GM21737 (cell line): ENCODE data around the gene PRKD3.

Experiments
- ATAC-seq: cut with Tn5 transposase; IDR thresholded peaks from one replicate; pipeline ENCODE4 v1.9.1; 2021; ENCODE audit warnings: mild to moderate bottlenecking, moderate library complexity; ENCODE audit not compliant: unreplicated experiment

Gene PRKD3

DNA sequence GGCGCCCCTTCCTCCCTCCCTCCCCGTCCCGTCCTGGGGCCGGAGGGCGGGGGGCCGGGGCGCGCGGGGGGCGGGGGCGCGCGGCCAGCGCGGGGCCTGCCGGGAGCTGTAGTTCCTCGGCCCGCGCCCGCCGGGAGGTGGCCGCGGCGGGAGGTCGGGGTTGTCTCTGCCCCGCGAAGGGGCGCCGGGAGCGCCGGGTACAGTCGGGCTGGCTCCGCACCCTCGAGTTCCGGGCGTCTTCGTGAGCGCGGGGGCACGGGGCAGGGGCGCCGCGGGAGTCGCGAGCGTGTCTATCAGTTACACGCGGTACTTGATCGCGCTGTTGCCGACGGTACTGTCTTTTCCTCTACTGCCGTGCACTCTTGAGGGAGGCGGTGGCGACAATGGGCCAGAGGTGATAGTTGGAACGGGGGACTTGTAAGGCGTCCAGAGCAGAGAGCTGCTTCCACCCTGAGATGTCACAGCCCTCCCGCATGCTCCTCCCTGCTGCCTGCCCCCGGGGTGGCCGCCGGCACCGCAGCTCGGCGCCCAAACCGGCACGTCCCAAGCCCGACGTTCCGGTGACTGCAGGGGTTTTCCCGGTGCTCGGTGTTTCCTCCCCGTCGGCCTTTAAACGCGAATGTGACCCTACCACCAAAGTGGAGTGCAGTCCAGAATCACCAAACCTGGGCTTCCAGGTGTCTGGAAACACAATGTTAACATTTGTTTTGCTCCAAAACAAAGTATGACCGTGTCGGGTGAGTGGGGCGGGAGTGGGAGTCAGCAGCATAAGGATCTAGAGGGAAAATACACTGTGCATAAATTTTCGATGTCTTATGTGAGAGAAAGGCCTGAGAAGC lies at the start of gene PRKD3:
TSS of gene PRKD3 (minus strand) at position 48 of the 839 bp plus-strand sequence. CDS start 8,309 bp downstream, outside the sequence.
- ATAC-seq: peak; percentile 61

DNA sequence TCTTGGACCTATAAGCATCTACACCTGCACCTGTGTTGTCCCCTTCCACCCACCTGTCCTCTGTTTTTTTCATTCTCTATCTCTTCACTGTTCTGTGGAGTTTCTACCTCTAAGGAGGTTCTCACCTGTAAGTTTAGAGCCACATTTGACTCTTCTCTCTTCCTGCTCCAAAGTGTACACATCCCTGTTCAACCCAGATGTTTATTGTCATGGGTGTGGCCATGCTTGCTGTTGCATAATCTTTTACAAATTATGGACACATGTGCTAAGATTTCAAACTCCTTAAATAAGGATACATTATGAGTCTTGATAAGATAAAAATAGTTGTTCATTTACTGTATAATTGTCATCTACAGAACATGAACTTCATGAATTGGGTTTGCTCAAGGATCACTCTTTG lies 47.4 kb upstream of the PRKD3 start:
- no peak for ATAC-seq

DNA sequence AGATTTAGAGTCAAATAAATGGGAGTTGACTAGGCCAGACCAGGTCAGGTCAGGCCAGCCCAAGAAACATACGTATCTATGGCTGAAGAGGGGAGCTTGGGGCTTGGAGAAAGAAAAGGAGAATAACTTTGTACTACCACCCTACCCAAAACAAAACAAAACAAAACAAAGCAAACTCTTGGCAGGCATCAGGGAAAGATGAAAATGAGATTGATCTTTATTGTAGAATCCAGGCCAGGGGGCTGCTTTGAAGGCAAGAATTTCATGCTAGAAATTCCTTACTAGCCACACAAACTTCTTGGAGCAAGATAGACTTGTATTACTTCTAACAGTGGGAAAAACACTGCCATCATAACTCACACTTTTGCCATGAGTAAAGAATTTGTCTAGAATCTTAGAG lies 46.0 kb upstream of the PRKD3 start:
- ATAC-seq: no peak

DNA sequence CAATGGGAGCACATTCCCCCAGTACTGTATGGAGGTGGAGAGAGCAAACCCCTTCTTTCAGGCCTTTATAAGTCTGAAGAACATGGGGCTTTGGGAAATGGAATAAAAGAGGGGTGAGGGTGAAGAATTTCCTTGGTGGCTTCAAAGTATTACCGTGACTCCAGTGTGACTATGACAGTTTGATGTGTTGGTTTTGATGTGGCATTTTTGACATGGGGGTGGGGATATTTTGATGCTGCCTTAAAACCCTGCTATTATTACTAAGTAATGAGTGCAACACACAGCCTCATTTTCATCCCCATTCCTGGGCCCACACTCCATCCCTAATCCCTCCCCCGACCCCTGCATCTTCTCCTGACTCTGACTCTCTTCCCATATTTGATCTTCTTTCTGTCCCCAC lies 43.4 kb upstream of the PRKD3 start:
- ATAC-seq: no peak

DNA sequence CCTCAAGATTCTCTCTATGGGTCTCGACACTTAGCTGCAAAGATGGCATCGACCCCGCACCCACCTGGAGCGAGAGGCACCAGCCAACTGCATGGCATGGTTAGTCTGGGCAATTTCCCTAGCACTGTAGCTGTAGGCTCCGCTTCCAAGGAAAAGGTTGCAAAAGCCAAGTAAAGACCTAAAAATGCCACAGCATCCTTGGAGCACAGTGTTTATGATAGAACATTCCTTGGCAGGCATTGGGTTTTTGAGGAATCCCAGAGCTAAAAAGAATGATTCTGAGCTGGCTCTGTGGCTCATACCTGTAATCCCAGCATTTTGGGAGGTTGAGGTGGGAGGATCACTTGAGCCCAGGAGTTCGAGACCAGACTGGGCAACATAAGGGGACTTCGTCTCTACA lies 42.7 kb upstream of the PRKD3 start:
- ATAC-seq: no peak

DNA sequence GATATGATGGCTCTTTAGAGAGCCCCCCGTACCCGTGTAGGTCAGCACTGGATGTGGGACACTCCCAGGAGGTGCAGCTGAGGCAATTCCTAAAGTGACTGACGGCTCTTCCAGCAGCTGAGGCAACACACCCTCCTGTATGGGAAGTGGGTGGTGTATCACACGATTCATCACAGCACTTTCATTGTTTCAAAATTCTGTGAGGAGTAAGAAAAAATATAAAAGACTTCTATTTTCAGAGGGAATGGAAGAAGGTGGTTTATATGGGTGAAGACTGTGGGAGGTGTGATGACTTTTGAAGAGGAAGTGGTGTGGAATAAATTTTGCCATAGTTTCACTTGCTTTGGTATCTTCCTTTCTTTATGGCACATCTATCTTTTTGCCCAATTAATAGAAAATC lies 42.1 kb upstream of the PRKD3 start:
- ATAC-seq: no peak

DNA sequence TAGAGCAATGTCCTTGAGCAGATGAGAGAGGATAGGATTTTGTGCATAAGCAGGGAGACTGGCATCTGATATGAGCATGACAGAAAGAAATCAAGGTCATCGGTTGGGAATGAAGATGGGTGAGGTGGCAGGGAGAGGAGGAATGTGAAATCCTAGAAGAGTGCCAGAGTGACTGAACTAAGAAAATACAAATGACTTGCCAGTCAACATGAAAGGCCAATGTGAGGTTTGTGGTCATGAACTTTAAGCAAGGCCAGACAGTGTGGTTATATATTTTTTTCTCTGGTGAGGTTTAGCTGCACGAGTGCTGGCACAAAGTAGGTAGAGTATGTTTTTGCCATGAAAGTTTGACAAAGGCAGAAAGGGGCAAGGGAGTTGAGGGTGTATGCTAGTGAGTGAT lies 41.0 kb upstream of the PRKD3 start:
- ATAC-seq: no peak

DNA sequence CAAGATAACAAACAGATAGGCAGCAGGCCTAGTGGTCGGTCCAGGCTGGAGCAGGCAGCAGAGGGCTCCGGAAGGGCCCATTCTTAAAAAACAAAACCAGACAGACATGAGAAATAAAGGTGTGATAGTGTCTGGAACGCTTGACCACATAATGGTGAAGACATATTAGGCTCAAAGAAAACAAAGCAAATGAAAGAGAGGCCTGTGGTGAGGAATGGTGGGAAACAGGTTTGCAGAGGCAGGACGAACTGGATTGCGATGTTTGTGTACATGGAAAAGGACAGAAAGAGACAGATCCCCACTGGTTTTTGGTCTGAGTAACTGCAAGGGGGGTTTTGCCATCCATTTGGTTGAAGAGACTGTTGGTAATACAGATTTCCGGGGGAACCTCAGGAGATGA lies 39.7 kb upstream of the PRKD3 start:
- ATAC-seq: no peak

DNA sequence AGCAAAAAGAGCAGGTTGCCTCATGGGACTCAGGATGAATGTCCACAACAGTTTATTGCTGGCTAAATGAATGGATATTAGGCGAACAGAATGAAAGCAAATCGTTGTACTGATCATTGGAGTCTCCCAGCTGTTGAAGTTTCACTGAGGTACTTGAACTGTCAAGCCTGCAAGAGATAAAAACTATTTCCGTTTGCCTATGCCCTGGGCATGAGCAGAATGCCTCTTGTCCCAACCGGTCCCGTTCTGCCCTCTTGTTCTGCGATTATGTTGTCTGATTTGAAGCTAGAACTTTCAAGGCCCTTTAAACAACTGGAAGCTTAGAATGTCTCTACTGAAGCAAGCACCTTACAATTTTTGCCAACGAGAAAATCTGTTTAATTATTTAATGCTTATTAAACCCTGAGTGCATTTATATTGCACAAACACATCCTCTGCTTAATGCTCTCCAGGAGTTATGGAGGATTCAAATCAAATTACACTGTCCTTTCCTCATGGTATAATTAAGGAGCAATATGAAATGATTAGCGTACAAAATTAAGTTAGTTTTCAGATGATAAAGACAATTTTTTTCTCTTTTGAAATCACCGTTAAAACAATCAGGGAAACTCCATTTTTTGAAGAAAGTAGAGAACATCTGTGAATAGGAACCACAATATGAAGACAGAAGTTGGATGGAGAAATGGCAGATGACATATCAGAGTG lies 37.5 kb upstream of the PRKD3 start:
- ATAC-seq: no peak

DNA sequence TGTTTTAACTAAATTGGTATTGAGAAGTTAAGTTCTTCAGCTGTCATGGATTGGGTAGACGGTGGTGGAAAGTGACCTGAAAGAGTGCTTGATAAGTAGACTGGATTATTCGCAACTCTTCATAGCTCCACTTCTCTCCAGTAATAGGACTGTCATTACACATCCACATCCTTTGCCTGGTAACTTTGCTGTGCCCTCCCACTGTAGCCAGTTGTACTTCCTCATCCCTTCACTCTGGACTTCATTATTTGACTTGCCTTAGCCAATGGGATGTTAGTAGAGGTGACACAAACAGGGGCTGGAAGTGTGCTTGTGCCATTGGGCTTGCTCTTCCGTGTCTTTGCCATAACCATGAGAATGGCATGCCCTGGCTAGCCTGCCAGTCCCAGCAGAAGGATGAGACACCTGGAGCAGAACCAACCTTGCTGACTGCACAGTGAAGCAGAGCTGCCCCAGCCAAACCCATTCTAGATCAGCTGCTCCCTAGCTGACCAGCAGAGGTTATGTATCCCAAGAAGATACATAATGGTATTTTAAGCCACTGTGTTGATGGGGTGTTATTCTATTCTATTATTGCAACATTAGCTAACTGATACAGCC lies 36.7 kb upstream of the PRKD3 start:
- ATAC-seq: no peak

DNA sequence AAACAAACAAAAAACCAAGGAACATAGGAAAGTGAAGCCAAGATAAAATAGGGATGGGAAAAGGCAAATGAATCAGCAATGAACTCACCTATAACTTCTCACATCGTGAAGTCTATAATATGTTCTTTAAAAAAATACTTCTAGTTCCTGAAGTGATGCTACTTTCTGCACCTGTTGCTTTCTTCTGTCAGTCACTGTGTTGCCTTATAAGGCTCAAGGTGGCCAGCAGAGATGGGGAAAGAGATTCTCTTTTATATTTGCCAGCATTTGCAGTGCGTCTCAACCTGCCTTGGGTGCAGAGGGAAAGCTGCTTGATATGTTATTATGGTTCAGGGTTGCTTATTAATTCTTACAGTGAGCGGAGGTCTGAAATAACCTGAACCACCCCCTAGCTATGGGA lies 33.8 kb upstream of the PRKD3 start:
- ATAC-seq: no peak

DNA sequence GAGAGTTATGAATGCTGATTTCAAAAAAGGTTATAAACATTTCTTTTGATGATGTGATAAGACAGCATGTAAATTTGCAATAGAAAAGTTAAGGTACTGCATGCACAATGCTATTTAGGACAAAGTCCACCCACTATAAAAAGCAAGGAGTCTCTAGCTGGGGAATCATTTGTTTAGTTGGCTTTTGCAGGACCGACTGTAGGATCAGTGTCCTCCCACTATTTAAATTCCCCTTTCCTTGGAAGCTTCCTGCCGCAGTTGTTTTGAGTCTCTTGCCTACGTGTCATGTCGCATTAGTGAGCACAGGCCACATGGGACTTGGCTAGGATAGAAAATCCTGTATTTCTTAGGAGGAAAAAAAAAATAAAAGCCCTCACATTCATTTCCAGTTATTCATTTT lies 32.9 kb upstream of the PRKD3 start:
- ATAC-seq: no peak

DNA sequence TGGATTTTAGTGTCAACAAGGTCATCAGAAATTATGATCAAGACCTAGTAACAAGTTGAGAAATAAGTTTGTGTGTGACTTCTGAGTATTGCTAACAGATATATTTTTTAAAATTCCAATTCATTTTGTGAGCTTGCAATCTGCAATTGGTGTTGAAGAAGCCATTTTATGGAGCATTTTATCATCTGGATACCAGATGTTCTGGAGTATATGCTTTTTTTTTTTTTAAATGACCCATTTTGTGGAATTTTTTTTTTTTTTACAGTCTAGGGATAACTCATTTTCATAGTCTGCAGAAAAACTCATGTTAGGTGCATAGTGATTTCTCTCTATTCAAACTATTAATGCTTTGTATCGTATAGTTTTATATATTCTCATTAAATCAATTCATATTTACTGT lies 32.4 kb upstream of the PRKD3 start:
- ATAC-seq: no peak

DNA sequence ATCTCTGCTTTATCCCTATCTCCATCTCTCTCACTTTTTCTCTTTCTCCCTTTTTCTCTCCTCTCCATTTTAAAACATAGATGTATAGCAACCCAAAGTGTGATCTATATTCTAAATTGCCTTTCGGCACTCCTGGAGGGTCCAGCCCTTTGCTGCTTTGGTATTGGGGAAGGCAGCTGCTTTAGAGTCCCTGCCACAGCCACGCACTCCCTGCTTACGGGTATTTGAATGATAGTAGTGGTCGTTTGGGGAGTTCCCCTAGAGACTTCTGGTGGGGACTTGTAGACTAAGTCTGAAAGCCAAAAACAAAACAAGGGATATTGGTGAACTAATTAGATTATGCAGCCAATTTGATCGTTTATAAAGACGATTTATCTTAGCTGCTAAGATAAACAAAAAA lies 31.7 kb upstream of the PRKD3 start:
- no peak for ATAC-seq

DNA sequence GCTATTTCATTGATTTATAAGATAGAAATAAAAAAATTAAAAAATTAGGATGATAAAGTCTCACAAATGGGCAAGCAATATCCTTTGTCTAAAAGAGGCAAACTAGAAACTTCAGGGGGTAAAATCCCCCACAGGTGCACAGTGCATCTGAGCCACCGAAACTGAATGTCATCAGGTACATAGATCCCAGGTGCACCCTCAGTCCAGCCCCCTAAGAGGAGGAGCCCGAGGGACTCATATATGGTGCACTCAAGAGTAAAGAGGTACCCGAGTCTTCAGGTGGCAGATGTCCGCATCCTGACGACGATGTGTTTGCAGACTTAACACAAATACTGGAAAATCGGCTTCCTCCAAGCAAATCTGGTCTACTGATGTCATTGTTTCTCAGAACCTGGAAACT lies 31.1 kb upstream of the PRKD3 start:
- no peak for ATAC-seq

DNA sequence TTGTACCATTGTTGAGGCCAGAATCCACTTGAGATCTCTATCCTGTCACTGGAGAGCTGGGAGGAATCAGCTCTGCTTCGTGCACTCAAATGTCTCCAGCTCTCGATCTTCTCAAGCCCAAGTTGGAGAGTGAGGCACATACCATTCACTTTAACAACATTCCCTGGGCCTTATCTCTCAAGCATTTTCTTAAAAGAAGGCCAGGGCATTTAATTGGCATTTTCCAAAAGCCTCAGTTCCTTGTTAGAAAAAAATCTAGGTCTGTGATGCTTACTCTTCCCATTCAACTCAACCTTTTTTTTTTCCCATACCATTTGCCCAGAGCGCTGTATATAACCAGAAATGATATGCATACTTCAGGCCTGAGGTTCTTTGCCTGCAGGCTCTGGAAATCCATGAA lies 29.9 kb upstream of the PRKD3 start:
- no peak for ATAC-seq

DNA sequence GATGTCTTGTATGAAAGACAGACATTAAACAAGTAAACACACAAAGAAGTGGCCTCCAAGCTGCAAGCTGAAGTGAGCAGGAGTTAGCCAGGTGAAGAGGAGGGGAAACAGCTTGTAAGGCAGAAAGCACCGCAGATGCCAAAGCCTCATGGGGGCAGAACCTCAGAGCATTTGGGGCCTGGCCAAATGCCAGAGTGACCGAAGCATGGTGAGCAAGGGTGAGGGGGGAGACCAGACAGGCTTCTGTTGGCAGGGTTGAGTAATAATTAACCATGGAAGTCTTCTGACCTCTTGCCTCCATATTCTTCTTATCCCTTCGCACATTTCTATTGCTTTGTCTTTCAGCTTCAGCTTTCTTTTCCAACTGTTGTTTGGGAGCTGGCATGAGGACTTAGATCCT lies 25.4 kb upstream of the PRKD3 start:
- peak; percentile 79 for ATAC-seq

DNA sequence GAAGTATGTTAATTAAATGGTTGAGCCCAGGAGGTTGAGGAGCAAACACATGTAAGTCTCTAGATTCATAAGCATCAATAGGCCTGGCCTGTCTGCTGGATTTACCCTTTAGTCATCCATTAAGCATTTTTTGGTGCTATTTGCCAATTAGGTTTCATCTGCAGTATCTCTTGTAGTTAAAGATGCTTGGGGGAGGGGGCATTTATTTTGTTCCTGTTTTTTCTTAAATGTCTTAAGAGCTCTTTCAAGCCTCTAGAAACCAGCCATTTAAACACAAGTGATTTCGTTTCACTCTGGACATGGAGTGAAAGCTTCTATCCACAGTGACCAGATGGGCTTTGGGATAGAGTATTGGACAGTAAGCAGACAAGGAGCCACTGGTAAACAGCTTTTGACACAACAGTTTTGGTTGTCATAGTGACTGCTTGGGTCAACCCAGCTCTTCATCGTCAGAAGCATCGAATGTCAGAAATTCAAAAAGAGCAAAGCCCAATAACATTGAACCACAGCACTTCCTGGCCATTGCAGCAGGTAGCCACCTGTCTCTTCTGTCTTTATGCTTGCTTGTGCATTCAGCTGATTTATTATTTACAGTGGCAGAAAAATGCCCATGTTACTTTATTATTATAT lies 24.7 kb upstream of the PRKD3 start:
- no peak for ATAC-seq

DNA sequence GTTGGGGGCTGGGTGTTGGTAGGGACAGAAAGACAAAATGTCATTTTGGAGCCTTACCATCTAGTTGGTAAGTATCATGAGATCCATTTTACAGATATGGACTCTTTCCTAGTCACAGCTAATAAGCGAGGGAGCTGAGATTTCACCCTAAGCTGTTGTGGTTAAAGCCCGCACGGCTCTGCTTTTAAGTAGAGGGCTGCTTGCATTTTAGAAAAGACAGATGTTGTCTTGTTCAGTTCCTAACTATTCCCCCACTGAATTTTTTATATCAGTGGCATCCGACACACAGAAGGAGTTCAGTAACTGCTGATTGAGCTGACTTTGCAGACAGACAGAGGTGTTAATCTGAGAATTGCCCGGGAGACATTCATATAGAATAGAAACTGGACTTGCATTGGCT lies 23.5 kb upstream of the PRKD3 start:
- no peak for ATAC-seq

DNA sequence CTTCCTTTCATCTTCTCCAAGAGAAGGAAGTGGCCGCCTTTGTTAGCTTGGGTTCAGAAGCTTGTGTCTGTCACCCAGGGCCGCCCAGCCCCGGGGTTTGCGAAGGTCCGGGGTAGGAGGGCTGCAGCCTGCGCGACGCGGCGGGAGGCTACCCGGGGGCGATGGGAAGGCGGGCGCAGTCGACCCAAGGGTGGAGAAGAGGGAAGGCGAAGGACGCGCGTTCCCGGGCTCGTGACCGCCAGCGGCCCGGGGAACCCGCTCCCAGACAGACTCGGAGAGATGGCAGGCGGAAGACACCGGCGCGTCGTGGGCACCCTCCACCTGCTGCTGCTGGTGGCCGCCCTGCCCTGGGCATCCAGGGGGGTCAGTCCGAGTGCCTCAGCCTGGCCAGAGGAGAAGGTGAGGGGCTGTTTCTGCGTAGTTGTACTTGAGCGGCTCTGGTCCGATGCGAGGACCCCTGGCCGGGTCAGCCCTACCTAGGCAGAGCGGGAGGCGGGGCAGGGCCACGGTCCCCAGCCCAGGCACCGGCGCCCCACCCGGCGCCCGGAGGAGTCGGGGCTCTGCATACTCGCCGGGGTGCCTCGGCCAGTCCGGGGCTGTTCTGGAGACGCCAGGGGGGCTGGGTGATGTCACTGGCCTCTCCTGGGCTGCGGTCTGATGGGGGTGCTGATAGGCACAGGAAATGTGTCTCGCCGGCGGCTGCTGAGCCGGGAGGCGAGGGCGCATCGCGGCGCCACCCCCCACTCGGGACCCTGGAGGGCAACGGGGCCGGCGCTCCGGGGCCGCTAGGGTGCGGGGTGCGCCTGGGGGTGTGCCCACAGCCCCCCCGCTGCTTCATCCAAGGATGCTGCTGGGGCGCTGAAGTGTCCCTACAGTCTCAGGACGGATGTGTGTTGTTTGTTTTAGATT lies 20.1 kb upstream of the PRKD3 start, which contains the start of gene QPCT:
TSS of gene QPCT (plus strand) at position 178 of the 909 bp plus-strand sequence. CDS start at position 280, 102 bp downstream.
- peak; percentile 54 for ATAC-seq
